H9 (cell line): ENCODE measurements around the gene ATP2B2. TPM values are rescaled to one million over a fixed set of nuclear protein-coding genes. Genes with fewer than 3 reads are reported as not detected.

Experiments used
- DNase-seq: peaks from one replicate; pipeline ENCODE4 v3.0.0-alpha.2; 2017
- H2AFZ ChIP-seq: one replicate; pipeline ENCODE4 v1.6.1; 2013; ENCODE audit warnings: mild to moderate bottlenecking, low read length, control low read depth, moderate library complexity
- H2AK5ac ChIP-seq: 2 replicates; pipeline ENCODE4 v1.6.1; 2013; ENCODE audit warnings: low read length, control low read depth, mixed read lengths; ENCODE audit not compliant: insufficient read length
- H2BK120ac ChIP-seq: one replicate; pipeline ENCODE4 v1.6.1; 2013; ENCODE audit warnings: low read depth, mild to moderate bottlenecking, low read length, control low read depth, inconsistent platforms; ENCODE audit not compliant: poor library complexity, severe bottlenecking
- H2BK12ac ChIP-seq: 2 replicates; pipeline ENCODE4 v1.6.1; 2013; ENCODE audit warnings: low read length, control low read depth, mixed read lengths, low read depth; ENCODE audit not compliant: insufficient read length
- H2BK15ac ChIP-seq: 2 replicates; pipeline ENCODE4 v1.6.1; 2013; ENCODE audit warnings: low read depth, low read length, control low read depth
- H2BK20ac ChIP-seq: one replicate; pipeline ENCODE4 v1.6.1; 2013; ENCODE audit warnings: low read depth, mild to moderate bottlenecking, low read length, control low read depth, inconsistent platforms; ENCODE audit not compliant: poor library complexity, severe bottlenecking
- H2BK5ac ChIP-seq: 2 replicates; pipeline ENCODE4 v1.6.1; 2013; ENCODE audit warnings: low read length, control low read depth, mixed read lengths; ENCODE audit not compliant: insufficient read length
- H3K14ac ChIP-seq: 2 replicates; pipeline ENCODE4 v1.6.1; 2013; ENCODE audit warnings: low read length, control low read depth; ENCODE audit not compliant: insufficient read depth
- H3K18ac ChIP-seq: 2 replicates; pipeline ENCODE4 v1.6.1; 2013; ENCODE audit warnings: low read depth, mild to moderate bottlenecking, mixed read lengths, low read length, control low read depth; ENCODE audit not compliant: insufficient read length
- H3K23ac ChIP-seq: 2 replicates; pipeline ENCODE4 v1.6.1; 2013; ENCODE audit warnings: low read length, control low read depth, mixed read lengths, low read depth; ENCODE audit not compliant: insufficient read length
- H3K23me2 ChIP-seq: 2 replicates; pipeline ENCODE4 v1.6.1; 2013; ENCODE audit warnings: low read depth, mild to moderate bottlenecking, mixed read lengths, low read length, control low read depth; ENCODE audit not compliant: insufficient read length, poor library complexity, severe bottlenecking
- H3K27ac ChIP-seq: 2 replicates; pipeline ENCODE4 v1.5.1; 2013; ENCODE audit warnings: low read length, control low read depth, mixed read lengths, low read depth; ENCODE audit not compliant: insufficient read length
- H3K27me3 ChIP-seq: 2 replicates; pipeline ENCODE4 v1.6.1; 2013; ENCODE audit warnings: low read length, control low read depth, inconsistent platforms; ENCODE audit not compliant: insufficient read depth
- H3K4ac ChIP-seq: 2 replicates; pipeline ENCODE4 v1.6.1; 2013; ENCODE audit warnings: low read depth, mild to moderate bottlenecking, control low read depth, inconsistent platforms, low read length, moderate library complexity
- H3K4me1 ChIP-seq: 2 replicates; pipeline ENCODE4 v1.6.1; 2013; ENCODE audit warnings: low read length, control low read depth, inconsistent platforms; ENCODE audit not compliant: insufficient read depth
- H3K4me2 ChIP-seq: 2 replicates; pipeline ENCODE4 v1.6.1; 2013; ENCODE audit warnings: low read length, control low read depth, mixed read lengths; ENCODE audit not compliant: insufficient read length, insufficient read depth
- H3K56ac ChIP-seq: 2 replicates; pipeline ENCODE4 v1.6.1; 2013; ENCODE audit warnings: low read depth, mild to moderate bottlenecking, mixed read lengths, low read length, control low read depth; ENCODE audit not compliant: insufficient read length
- H3K79me1 ChIP-seq: 2 replicates; pipeline ENCODE4 v1.6.1; 2013; ENCODE audit warnings: low read depth, mild to moderate bottlenecking, moderate library complexity, low read length, control low read depth, inconsistent platforms; ENCODE audit not compliant: insufficient read depth, poor library complexity, severe bottlenecking
- H3K79me2 ChIP-seq: 2 replicates; pipeline ENCODE4 v1.6.1; 2013; ENCODE audit warnings: low read length, control low read depth, inconsistent platforms; ENCODE audit not compliant: insufficient read depth
- H3K9ac ChIP-seq: 2 replicates; pipeline ENCODE4 v1.6.1; 2013; ENCODE audit warnings: low read length, control low read depth, mixed read lengths; ENCODE audit not compliant: insufficient read length; ENCODE audit errors: extremely low read depth
- H3K9me3 ChIP-seq: one replicate; pipeline ENCODE4 v1.6.1; 2013; ENCODE audit warnings: low read depth, low read length, inconsistent platforms; ENCODE audit not compliant: control insufficient read depth
- H3T11ph ChIP-seq: one replicate; pipeline ENCODE4 v1.6.1; 2013; ENCODE audit warnings: mild to moderate bottlenecking, low read length, control low read depth, inconsistent platforms
- H4K20me1 ChIP-seq: one replicate; pipeline ENCODE4 v1.6.1; 2013; ENCODE audit not compliant: control insufficient read depth, insufficient read length, insufficient read depth
- H4K5ac ChIP-seq: 2 replicates; pipeline ENCODE4 v1.6.1; 2013; ENCODE audit warnings: low read depth, mild to moderate bottlenecking, mixed read lengths, low read length, control low read depth; ENCODE audit not compliant: insufficient read length
- H4K8ac ChIP-seq: replicated peaks from 2 replicates; pipeline ENCODE4 v1.6.1; 2013; ENCODE audit warnings: low read length, control low read depth, mixed read lengths, low read depth; ENCODE audit not compliant: insufficient read length
- H4K91ac ChIP-seq: 2 replicates; pipeline ENCODE4 v1.6.1; 2013; ENCODE audit warnings: low read depth, mild to moderate bottlenecking, moderate library complexity, mixed read lengths, low read length, control low read depth; ENCODE audit not compliant: insufficient read length
- H3K27ac Mint-ChIP-seq, 3 experiments: 2 replicates in 2 of 3; 3 replicates in 1 of 3; pipeline ENCODE4 v1.8.0; 2020 to 2021; ENCODE audit warnings: mixed read lengths in 3 of 3, mild to moderate bottlenecking in 1 of 3, moderate library complexity in 1 of 3
- H3K27me3 Mint-ChIP-seq: 2 replicates; pipeline ENCODE4 v1.8.0; 2021; ENCODE audit warnings: low read depth, mild to moderate bottlenecking, moderate library complexity, mixed read lengths
- H3K36me3 Mint-ChIP-seq, 3 experiments: 2 replicates in 2 of 3; 3 replicates in 1 of 3; pipeline ENCODE4 v1.8.0; 2020 to 2021; ENCODE audit warnings: low read depth in 3 of 3, mixed read lengths in 3 of 3; ENCODE audit not compliant: insufficient read depth in 1 of 3
- H3K4me1 Mint-ChIP-seq, 2 experiments: 2 replicates each; pipeline ENCODE4 v1.8.0; 2020; ENCODE audit warnings: mixed read lengths in 2 of 2
- H3K4me3 Mint-ChIP-seq, 2 experiments: 2 replicates in 1 of 2; 3 replicates in 1 of 2; pipeline ENCODE4 v1.8.0; 2020 to 2021; ENCODE audit warnings: mild to moderate bottlenecking in 2 of 2, mixed read lengths in 2 of 2, moderate library complexity in 1 of 2
- H3K9me3 Mint-ChIP-seq, 2 experiments: 2 replicates in 1 of 2; 3 replicates in 1 of 2; pipeline ENCODE4 v1.8.0; 2020; ENCODE audit warnings: mild to moderate bottlenecking in 2 of 2, mixed read lengths in 2 of 2, moderate library complexity in 1 of 2
- WGBS: extraction: QIAGEN DNeasy Blood & Tissue Kit; methylation state at CpG from one replicate; pipeline ENCODE4 v1.1.7; 2013; ENCODE audit warnings: missing lambda C conversion rate, low lambda C conversion rate, mixed read lengths; ENCODE audit not compliant: insufficient read length; ENCODE audit errors: extremely low coverage; 5-methylcytosine and 5-hydroxymethylcytosine counted together
- total RNA-seq: library from RNA; stranded (reverse); gene quantifications from 2 replicates; pipeline ENCODE4 v1.2.1, GENCODE V29; 2021
- TF ChIP-seq, protein P1 (sequence below): fragments of 200-600 bp; sonication (generic); conservative IDR thresholded peaks from 3 replicates; pipeline ENCODE4 v1.8.0; 2021; ENCODE audit warnings: antibody characterized with exemption, mild to moderate bottlenecking

The ATP2B2 gene
- total RNA-seq, 1 experiment from 2014 or later = 0.33 TPM

DNA sequence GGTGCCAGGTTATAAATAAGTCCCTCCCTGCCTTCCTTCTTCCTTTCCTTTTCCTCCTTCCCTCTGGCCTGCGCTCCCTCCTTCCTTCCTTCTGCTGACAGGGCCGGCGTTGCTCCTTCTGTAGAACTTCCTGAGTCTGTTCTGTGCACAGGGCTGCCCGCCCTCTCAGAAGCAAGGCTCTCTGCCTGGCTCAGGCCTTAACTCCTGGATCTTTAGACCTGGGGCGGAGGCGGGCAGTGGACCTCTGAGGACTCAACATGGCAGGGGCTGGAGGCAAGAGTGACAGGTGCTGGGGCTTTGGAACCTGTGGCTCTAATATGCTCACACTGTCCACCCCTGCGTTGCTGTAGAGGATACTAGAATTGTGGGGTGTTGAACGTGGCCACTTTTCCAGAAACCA is 98.0 kb downstream of the ATP2B2 start:
- H4K20me1 ChIP-seq = no peaks in the 10 kb centered on the region
- no peak overlapping the region for H4K8ac ChIP-seq
- H2BK12ac ChIP-seq = no peak overlapping the region
- H2BK120ac ChIP-seq = no peak overlapping the region
- no peak overlapping the region for H3T11ph ChIP-seq
- H3K4me1 ChIP-seq = no peaks in the 10 kb centered on the region
- Mint-ChIP-seq H3K27me3 (no peaks in the 10 kb centered on the region), H3K36me3 (no peaks in the 10 kb centered on the region), H3K4me3 (no peak overlapping the region), H3K4me1 (peaks cover 0 to 6% of the 10 kb centered on the region in 2 experiments; a peak in 2 of 4 replicates), H3K9me3 (no peaks in the 10 kb centered on the region), H3K27ac (no peak overlapping the region; a peak in 1 of 7 replicates)
- no peak overlapping the region for H3K4me2 ChIP-seq
- H3K23me2 ChIP-seq = no peaks in the 10 kb centered on the region
- H2AFZ ChIP-seq = no peak overlapping the region
- H2BK5ac ChIP-seq = no peak overlapping the region
- H4K91ac ChIP-seq = no peak overlapping the region
- WGBS = no CpG with 5 or more reads among the region's 8 CpGs
- H3K27me3 ChIP-seq = no peaks in the 10 kb centered on the region
- H3K14ac ChIP-seq = no peak overlapping the region
- H3K4ac ChIP-seq = no peak overlapping the region
- no peak overlapping the region for H3K23ac ChIP-seq
- H4K5ac ChIP-seq = no peak overlapping the region
- H3K9ac ChIP-seq = no peak overlapping the region
- H3K18ac ChIP-seq = no peak overlapping the region
- no peaks in the 10 kb centered on the region for H3K79me2 ChIP-seq
- no peak for DNase-seq
- H3K27ac ChIP-seq = no peak overlapping the region
- H3K79me1 ChIP-seq = no peaks in the 10 kb centered on the region
- no peaks in the 10 kb centered on the region for H3K9me3 ChIP-seq
- no peak overlapping the region for H3K56ac ChIP-seq
- no peak overlapping the region for H2BK15ac ChIP-seq
- no peak overlapping the region for H2AK5ac ChIP-seq
- no peak overlapping the region for H2BK20ac ChIP-seq
- TF ChIP-seq, protein P1, sequence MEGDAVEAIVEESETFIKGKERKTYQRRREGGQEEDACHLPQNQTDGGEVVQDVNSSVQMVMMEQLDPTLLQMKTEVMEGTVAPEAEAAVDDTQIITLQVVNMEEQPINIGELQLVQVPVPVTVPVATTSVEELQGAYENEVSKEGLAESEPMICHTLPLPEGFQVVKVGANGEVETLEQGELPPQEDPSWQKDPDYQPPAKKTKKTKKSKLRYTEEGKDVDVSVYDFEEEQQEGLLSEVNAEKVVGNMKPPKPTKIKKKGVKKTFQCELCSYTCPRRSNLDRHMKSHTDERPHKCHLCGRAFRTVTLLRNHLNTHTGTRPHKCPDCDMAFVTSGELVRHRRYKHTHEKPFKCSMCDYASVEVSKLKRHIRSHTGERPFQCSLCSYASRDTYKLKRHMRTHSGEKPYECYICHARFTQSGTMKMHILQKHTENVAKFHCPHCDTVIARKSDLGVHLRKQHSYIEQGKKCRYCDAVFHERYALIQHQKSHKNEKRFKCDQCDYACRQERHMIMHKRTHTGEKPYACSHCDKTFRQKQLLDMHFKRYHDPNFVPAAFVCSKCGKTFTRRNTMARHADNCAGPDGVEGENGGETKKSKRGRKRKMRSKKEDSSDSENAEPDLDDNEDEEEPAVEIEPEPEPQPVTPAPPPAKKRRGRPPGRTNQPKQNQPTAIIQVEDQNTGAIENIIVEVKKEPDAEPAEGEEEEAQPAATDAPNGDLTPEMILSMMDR = no peak
